Osteocyte (in vitro differentiated cells): ENCODE results near the gene DCTPP1. TPM values are rescaled to one million over a fixed set of nuclear protein-coding genes. Genes with fewer than 3 reads are reported as not detected.
"Not testable (repeated sequence)": the region's sequence is repeated elsewhere in the genome, so short reads cannot be mapped to it uniquely, and the experiment has no call there.

Source experiments
- DNase-seq: peaks from one replicate; pipeline ENCODE4 v3.0.0; 2021; ENCODE audit warnings: mixed read lengths; ENCODE audit not compliant: unreplicated experiment; ENCODE audit errors: extremely low spot score
- H3K27ac Mint-ChIP-seq: one replicate; pipeline ENCODE4 v1.8.0; 2021; ENCODE audit warnings: mild to moderate bottlenecking, mixed read lengths; ENCODE audit not compliant: unreplicated experiment
- H3K27me3 Mint-ChIP-seq: one replicate; pipeline ENCODE4 v1.8.0; 2021; ENCODE audit warnings: mixed read lengths; ENCODE audit not compliant: unreplicated experiment
- H3K36me3 Mint-ChIP-seq: one replicate; pipeline ENCODE4 v1.8.0; 2021; ENCODE audit warnings: mixed read lengths; ENCODE audit not compliant: unreplicated experiment
- H3K4me1 Mint-ChIP-seq: one replicate; pipeline ENCODE4 v1.8.0; 2021; ENCODE audit warnings: mixed read lengths; ENCODE audit not compliant: unreplicated experiment
- H3K4me3 Mint-ChIP-seq: one replicate; pipeline ENCODE4 v1.8.0; 2021; ENCODE audit warnings: mild to moderate bottlenecking, moderate library complexity, mixed read lengths; ENCODE audit not compliant: unreplicated experiment
- H3K9me3 Mint-ChIP-seq: one replicate; pipeline ENCODE4 v1.8.0; 2021; ENCODE audit warnings: mixed read lengths; ENCODE audit not compliant: unreplicated experiment
- CTCF ChIP-seq: fragments of 200-600 bp; sonication (generic); IDR thresholded peaks from 2 replicates; pipeline ENCODE4 v1.5.0; 2021; ENCODE audit warnings: antibody characterized with exemption, mild to moderate bottlenecking, moderate library complexity
- long read RNA-seq: library from polyadenylated mRNA; unstranded; transcript quantifications from one replicate; pipeline ENCODE4 v2.0.0, GENCODE V29; 2021
- total RNA-seq: library from RNA; stranded (reverse); gene quantifications from 2 replicates; pipeline ENCODE4 v1.2.1, GENCODE V29; 2021

The DCTPP1 gene
- total RNA-seq: 26.8 and 30.3 TPM in 2 replicates
- long read RNA-seq, transcript DCTPP1-201 (3 exons, 1,222 nt): major isoform, 40 of 41 reads
- long read RNA-seq, partial matches to known transcripts: 0 of 41 reads
- long read RNA-seq, other reads (novel, unspliced or antisense): 0 of 41 reads

- Mint-ChIP-seq H3K27ac (no peak within 1 kb of the TSS), H3K27me3 (peaks cover 16% of the 10 kb centered on the region)
Measured at GRCh38 chr16:30429678-30430427, at the start of gene DCTPP1. Gene DCTPP1 (minus strand): TSS chr16:30430030. CDS start chr16:30429980, 50 bp downstream.

GRCh38 chr16:30478766-30479478 lies 49.1 kb upstream of the DCTPP1 start:
- no peaks in the 10 kb centered on the region for H3K9me3 Mint-ChIP-seq
- no peak for TF ChIP-seq CTCF
- no peak for DNase-seq
- H3K27me3 Mint-ChIP-seq: peaks cover 31% of the 10 kb centered on the region
- H3K4me1 Mint-ChIP-seq: no peaks in the 10 kb centered on the region
- H3K4me3 Mint-ChIP-seq: no peak overlapping the region
- H3K27ac Mint-ChIP-seq: no peak overlapping the region
- H3K36me3 Mint-ChIP-seq: no peaks in the 10 kb centered on the region

More at GRCh38 chr16:30429678-30430427, at the start of gene DCTPP1:
- peak; percentile 80 for TF ChIP-seq CTCF
- H3K9me3 Mint-ChIP-seq: no peaks in the 10 kb centered on the region
- peaks cover 5% of the 10 kb centered on the region for H3K36me3 Mint-ChIP-seq
- peak; percentile 97 for DNase-seq
- H3K4me1 Mint-ChIP-seq: peaks cover 12% of the 10 kb centered on the region
- H3K4me3 Mint-ChIP-seq: no peak within 1 kb of the TSS

GRCh38 chr16:30477773-30478172 lies 47.9 kb upstream of the DCTPP1 start:
- not testable (repeated sequence) for H3K4me1 Mint-ChIP-seq, H3K36me3 Mint-ChIP-seq, H3K9me3 Mint-ChIP-seq, H3K4me3 Mint-ChIP-seq, H3K27ac Mint-ChIP-seq, DNase-seq
- peaks cover 31% of the 10 kb centered on the region for H3K27me3 Mint-ChIP-seq

GRCh38 chr16:30476991-30477390 lies 47.2 kb upstream of the DCTPP1 start:
- Mint-ChIP-seq H3K4me1 (no peaks in the 10 kb centered on the region), H3K36me3 (no peaks in the 10 kb centered on the region), H3K27me3 (peaks cover 34% of the 10 kb centered on the region), H3K9me3 (no peaks in the 10 kb centered on the region), H3K27ac (no peak overlapping the region), H3K4me3 (no peak overlapping the region)
- no peak for TF ChIP-seq CTCF
- no peak for DNase-seq

GRCh38 chr16:30474684-30475083 lies 44.9 kb upstream of the DCTPP1 start:
- H3K27me3 Mint-ChIP-seq: peaks cover 24% of the 10 kb centered on the region
- no peak for TF ChIP-seq CTCF
- H3K9me3 Mint-ChIP-seq: no peaks in the 10 kb centered on the region
- H3K27ac Mint-ChIP-seq: no peak overlapping the region
- no peaks in the 10 kb centered on the region for H3K36me3 Mint-ChIP-seq
- H3K4me1 Mint-ChIP-seq: no peaks in the 10 kb centered on the region
- no peak overlapping the region for H3K4me3 Mint-ChIP-seq
- DNase-seq: no peak
